Kidney tubule cell (primary cell): ENCODE measurements around the gene PLD1.
A peak's percentile ranks its signal among the peaks of the same experiment; 100 is the strongest.

Source experiments
- DNase-seq: peaks from one replicate; pipeline ENCODE4 v3.0.0-alpha.2; 2018; ENCODE audit warnings: low spot score

PLD1 gene

GRCh38 chr3:171792531-171792930, 17.8 kb downstream of the PLD1 start:
- no peak for DNase-seq

GRCh38 chr3:171791692-171792076, 18.6 kb downstream of the PLD1 start:
- DNase-seq: peak; percentile 45

GRCh38 chr3:171790898-171791691, 19.2 kb downstream of the PLD1 start:
- no peak for DNase-seq

GRCh38 chr3:171790574-171790897, 19.7 kb downstream of the PLD1 start:
- DNase-seq: no peak

- no peak for DNase-seq
These were observed 20.4 kb downstream of the PLD1 start for GRCh38 chr3:171789759-171790505.

- DNase-seq: peak; percentile 48
These were observed 21.5 kb downstream of the PLD1 start for GRCh38 chr3:171788546-171789351.

- no peak for DNase-seq
These were observed 23.3 kb downstream of the PLD1 start for GRCh38 chr3:171786997-171787396.

- no peak for DNase-seq
These were observed 25.3 kb downstream of the PLD1 start for GRCh38 chr3:171784937-171785336.

GRCh38 chr3:171784387-171784786, 25.9 kb downstream of the PLD1 start:
- DNase-seq: no peak

GRCh38 chr3:171783626-171784025, 26.7 kb downstream of the PLD1 start:
- peak; percentile 33 for DNase-seq

GRCh38 chr3:171783086-171783485, 27.2 kb downstream of the PLD1 start:
- peak; percentile 77 for DNase-seq

- DNase-seq: no peak
These were observed 27.7 kb downstream of the PLD1 start for GRCh38 chr3:171782617-171783016.

- DNase-seq: peak; percentile 56
These were observed 28.6 kb downstream of the PLD1 start for GRCh38 chr3:171781711-171782127.

GRCh38 chr3:171778493-171778892, 31.8 kb downstream of the PLD1 start:
- DNase-seq: no peak

- DNase-seq: no peak
These were observed 32.7 kb downstream of the PLD1 start for GRCh38 chr3:171777596-171777995.

- DNase-seq: no peak
These were observed 33.3 kb downstream of the PLD1 start for GRCh38 chr3:171776839-171777583.

GRCh38 chr3:171776411-171776810, 33.9 kb downstream of the PLD1 start:
- no peak for DNase-seq

GRCh38 chr3:171775943-171776342, 34.3 kb downstream of the PLD1 start:
- DNase-seq: no peak

- DNase-seq: no peak
These were observed 35.8 kb downstream of the PLD1 start for GRCh38 chr3:171774521-171774920.

- peak; percentile 63 for DNase-seq
These were observed 37.7 kb downstream of the PLD1 start for GRCh38 chr3:171772427-171773056.
